HK-2 (cell line): ENCODE results near the gene RYR1.

Source experiments
- DNase-seq: peaks from one replicate; pipeline ENCODE4 v3.0.0-alpha.2; 2018; ENCODE audit not compliant: unreplicated experiment

The RYR1 gene

DNA sequence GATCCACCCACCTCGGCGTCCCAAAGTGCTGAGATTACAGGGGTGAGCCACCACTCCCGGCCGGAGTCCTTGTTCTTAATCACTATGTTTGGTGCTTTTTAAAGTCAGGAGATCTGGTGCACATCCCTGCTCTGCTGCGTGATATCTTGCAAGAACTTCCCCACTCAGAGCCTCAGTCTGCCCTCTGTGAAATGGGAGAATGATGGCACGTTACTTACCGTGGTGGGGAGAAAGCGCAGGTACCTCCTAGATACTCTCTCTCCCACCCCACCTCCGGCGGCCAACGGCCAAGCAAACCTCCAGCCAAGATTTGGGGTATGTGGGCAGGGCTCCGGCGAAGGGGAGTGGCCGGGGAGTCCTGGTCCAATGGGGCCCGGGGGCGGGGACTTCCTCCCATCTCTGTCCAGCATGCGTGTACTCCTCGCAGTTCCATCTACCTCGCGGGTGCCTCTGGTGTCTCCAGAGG is at the start of gene RYR1:
Gene RYR1, plus strand, starts transcription at position 424 of the 466 bp plus-strand sequence. CDS start 139 bp downstream, outside the sequence.
- DNase-seq = no peak

DNA sequence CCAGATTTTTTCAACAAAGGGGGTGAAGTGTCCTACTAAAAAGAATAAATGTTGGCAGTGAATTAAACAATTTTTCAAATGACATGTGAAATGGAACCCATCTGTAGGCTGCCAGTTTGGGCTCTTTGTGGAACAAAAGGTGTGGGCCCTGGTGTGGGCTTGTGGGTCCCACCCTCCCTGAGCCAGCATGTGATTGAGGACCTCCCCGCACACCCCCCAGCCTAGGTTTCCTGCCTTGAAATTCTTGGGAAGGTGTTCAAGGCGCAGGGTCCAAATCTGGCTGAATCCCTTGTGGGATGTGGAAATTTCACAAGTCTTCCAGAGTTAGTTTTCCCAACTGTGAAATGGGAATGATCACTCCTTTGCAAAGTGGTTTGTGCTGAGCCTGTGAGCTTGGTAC is 49.7 kb upstream of the RYR1 start:
- no peak for DNase-seq

GRCh38 chr19:38384209-38385027 is 49.1 kb upstream of the RYR1 start:
- no peak for DNase-seq

GRCh38 chr19:38385057-38385803 is 48.3 kb upstream of the RYR1 start:
- DNase-seq = no peak

DNA sequence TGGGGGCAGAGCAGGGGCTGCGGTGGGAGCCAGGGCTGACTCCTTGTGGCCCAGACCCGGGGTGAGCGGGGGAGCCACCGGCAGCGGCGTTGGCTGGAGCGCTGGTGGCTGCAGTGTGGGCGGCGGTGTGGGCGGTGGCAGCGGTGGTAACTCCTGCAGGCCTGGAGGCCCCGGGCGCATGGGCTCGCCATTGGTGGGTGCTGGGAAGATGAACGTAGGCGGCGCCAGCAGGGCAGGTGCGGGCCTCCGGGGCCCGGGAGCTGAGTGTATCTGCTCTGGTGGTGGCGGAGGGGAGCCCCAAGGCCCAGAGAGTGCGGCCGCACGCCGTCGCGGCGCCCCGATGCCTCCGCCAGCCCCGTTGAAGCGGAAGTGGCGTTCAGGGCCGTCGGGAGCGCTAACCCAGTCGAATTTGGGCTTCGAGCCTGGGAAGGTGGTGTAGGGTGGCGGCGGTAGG is 47.7 kb upstream of the RYR1 start:
- DNase-seq = no peak

DNA sequence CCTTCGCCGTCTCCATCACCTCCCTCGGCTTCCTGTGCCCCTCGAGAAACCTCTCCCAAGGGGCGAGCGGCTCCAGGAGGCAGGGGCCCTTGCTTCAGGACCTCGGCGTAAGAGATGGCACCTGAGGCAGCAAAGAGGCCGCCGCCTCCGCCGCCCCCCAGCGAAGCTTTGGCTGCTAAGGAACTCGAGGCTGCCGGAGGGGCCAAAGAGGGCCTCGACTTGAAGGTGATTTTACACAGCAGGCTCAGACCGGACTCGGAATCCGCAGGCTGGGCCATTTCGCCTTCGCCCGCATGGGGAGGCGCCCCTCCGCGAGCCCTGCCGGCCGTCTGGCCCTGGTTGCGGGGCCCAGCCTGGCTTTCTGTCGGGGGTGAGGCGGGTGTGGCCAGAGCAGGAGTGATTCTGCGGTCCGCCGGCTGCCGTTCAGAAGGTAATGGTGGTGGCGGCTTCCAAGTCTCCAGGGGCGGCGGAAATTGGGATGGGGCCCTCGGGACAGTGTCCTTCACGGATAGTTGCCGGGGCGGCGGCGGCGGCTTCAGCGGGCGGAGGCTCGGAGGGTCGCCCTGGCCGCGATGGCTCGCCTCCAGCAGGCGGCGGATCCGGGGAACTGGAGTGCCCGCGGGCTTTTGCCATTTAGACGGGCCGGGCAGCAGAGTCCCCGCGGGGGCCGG is 47.1 kb upstream of the RYR1 start:
- DNase-seq = no peak

DNA sequence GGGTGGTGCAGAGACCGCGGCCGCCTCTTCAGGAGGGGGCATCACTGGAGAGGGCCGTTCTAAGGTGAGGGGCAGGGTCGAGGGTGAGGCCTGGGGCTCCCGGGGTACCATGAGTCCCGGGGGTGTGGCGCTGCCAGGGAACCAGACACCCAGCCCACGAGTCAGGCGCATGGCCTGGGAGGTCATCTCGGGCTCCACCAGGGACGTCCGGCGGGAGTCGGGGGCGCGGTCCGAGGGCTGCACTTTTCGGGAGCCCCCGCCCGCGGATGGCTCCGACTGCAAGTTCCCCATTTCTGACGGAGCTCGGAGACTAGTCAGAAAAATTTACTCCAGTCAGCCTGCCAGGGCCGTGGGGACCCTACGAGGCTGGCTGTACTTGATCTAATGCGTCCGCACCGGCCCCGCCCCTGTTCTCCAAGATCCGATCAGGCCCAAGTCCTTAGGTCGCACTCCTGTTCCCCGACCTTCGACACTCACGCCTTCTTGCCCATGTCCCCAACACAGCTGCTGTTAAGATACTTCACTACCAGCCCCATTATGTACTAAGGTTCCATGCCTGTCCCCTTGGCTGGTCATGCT is 46.4 kb upstream of the RYR1 start:
- no peak for DNase-seq

DNA sequence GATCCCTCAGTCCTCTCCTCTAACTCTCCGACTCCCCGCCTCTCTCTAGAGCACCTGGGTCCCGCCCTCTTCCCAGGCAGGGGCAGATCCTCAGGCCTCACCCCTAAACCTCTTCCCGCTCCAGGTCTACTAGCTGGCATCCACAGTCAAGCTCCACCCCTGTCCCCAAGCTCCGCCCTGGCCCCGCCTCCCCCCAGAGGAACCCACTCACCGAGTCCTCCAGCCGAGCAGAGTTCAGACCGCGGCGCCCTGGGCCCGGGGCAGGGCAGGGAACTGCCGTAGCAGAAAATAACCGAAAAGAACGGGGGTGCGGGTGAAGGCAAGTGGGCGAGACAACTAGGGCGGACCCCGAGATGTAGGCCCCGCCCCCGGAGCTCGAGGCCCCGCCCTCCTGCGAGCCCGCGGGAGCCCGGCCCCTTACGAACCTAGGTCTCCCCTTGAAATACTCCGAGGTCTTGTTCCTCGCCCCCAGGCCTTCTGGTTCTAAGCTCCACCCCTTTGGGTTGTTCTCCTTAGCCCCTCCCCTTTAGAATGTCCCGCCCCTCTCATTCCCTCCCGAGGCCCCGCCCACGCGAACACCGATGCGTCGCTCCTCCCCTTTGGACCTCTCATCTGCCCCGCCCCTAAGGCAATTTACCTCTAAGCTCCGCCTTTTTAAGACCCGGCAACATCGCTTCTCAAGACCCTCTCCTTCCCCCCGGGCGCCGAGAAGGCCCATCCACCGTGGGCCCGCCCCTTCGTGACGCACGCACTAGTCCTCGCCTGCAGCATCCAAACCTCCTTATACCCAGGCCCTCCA is 45.7 kb upstream of the RYR1 start, which contains the start of gene GGN:
Gene GGN, minus strand, starts transcription at position 485 of the 799 bp plus-strand sequence. CDS start 773 bp downstream, outside the sequence.
- peak; percentile 89 for DNase-seq

DNA sequence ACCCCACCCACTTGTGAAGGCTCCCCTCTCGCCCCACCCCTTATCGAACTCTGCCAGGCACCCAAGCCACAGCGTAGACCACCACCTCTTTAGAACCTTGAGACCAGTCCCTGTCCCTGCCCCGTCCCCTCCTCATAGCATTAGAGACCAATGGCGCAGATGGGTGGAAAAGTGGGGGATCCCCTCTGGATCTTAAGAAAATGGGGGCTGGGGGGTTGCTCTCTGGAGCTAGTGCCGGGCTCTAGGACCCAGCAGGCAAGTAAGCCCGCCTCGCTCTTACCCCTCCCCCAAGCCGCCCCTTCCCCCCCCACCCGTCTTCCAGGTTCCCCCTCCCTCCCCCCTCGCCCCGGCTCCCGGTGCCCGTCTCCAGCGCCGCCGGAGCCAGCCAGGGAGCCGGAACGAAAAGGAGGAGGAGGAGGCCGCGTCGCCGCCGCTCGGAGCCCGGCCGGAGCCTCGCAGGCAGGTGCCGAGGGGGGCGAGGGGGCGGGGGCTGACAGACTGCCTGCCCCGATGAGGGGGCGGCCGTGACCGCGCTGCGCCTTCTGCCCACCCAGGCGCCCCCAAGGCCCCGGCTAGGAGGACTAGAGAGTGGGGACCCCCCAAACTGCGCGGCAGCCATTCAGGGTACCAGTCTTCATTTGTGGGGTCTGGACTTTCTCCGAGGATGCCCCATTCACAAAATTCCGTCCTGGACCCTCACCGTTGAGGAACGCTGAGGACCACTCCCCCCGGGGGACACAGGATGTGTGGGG is 45.0 kb upstream of the RYR1 start, which contains the start of gene SPRED3:
Gene SPRED3, plus strand, starts transcription at position 349 of the 752 bp plus-strand sequence. CDS start 1,606 bp downstream, outside the sequence.
- DNase-seq = no peak

GRCh38 chr19:38389101-38389925 is 44.2 kb upstream of the RYR1 start:
- DNase-seq = peak; percentile 68

DNA sequence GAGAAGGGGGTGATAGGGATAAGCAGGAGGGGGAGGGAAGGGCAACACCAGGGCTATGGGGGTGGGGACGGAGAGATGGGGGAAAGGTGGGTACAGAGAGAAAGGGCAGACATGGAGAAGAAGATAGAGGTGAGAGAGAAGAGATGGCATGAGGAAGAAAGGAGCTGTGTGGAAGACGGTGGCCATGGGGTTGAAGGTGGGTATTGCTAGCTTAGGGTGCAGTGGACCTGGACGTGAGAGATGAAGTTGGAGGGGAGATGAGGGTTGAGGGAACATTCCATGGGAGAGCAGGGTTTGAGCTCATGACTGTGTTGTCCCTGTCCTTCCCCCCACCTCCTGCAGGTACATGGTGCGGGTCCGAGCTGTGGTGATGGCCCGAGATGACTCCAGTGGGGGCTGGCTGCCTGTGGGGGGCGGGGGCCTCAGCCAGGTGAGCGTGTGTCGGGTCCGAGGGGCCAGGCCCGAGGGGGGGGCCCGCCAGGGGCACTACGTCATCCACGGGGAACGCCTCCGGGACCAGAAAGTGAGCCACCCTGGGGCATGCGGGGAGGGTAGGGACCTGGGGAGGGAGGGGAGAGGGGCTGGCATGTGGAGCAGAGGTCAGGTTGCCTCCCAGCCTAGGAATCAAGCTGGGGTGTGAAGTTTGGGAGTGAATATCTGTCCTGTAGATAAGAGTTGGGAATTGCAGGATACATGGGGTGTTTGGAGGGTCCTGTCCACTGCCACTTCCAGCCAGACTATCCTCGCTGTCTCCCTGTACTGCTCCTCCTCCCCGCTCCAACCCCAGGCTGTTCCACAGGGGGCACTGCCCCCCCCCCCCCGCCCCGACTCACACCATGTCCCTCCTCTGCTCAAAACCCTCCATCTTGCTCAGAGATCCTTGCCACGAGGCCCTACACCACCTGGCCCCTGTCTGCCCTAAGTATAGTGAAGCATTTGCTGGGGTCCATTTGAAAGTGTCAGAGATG is 43.2 kb upstream of the RYR1 start:
- no peak for DNase-seq

DNA sequence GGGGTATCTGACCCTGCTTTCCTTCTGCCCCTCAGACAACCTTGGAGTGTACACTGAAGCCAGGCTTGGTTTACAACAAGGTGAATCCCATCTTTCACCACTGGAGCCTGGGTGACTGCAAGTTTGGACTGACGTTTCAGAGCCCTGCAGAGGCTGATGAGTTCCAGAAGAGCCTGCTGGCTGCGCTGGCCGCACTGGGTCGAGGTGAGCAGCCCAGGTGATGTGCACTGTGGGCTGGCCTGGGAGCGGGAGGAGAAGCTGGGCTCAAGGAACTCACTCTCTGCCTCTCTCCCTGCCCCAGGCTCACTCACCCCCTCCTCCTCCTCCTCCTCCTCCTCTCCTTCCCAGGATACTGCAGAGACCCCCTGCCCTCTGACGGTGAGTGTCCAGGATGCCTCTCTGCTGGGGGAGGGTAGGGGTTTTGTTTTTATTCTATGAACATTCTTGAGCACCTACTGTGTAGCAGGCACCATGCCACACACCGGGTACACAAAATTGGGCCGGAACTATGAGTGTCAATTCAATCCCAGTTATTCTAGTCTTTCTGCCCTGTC is 41.5 kb upstream of the RYR1 start:
- no peak for DNase-seq

GRCh38 chr19:38392707-38393308 is 40.7 kb upstream of the RYR1 start:
- DNase-seq = peak; percentile 33

DNA sequence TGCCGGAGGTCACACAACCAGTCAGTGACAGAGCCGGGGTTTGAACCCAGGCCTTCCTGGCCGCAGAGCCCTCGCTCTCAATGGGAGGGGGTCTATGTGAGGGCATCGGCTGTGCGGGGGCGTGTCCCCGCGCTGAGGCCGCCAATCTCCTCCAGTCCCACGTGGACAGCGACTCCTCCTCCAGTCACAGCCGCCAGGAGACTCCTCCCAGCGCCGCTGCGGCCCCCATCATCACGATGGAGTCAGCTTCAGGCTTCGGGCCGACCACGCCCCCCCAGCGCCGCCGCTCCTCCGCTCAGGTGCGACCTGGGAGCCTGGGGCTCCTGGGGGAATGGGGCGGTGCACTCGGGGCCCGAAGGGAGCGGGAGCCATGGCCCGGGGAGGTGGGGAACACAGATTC is 39.0 kb upstream of the RYR1 start:
- DNase-seq = no peak

DNA sequence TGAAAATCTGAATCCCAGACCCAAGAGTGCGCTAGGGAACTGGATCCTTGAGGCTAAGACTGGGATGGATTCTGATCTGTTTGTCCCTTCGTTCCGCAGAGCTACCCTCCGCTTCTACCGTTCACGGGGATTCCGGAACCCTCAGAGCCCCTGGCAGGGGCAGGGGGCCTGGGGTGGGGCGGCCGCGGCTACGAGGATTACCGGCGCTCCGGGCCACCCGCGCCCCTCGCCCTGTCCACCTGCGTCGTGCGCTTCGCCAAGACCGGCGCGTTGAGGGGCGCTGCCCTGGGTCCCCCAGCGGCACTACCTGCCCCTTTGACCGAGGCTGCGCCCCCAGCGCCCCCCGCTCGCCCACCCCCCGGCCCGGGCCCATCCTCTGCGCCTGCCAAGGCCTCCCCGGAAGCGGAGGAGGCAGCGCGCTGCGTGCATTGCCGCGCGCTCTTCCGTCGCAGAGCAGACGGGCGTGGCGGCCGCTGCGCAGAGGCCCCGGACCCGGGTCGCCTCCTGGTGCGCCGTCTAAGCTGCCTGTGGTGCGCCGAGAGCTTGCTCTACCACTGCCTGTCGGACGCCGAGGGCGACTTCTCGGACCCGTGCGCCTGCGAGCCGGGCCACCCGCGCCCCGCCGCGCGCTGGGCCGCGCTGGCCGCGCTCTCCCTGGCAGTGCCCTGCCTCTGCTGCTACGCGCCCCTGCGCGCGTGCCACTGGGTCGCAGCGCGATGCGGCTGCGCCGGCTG is 37.9 kb upstream of the RYR1 start:
- DNase-seq = no peak

GRCh38 chr19:38399081-38399480 is 34.4 kb upstream of the RYR1 start:
- no peak for DNase-seq

- no peak for DNase-seq
Measured at GRCh38 chr19:38399537-38399936, 34.0 kb upstream of the RYR1 start.
